ENCODE data around the gene STK10.

GRCh38 chr5:172183881-172184280 lies 4.1 kb downstream of the STK10 start:
- TF ChIP-seq, protein P1, sequence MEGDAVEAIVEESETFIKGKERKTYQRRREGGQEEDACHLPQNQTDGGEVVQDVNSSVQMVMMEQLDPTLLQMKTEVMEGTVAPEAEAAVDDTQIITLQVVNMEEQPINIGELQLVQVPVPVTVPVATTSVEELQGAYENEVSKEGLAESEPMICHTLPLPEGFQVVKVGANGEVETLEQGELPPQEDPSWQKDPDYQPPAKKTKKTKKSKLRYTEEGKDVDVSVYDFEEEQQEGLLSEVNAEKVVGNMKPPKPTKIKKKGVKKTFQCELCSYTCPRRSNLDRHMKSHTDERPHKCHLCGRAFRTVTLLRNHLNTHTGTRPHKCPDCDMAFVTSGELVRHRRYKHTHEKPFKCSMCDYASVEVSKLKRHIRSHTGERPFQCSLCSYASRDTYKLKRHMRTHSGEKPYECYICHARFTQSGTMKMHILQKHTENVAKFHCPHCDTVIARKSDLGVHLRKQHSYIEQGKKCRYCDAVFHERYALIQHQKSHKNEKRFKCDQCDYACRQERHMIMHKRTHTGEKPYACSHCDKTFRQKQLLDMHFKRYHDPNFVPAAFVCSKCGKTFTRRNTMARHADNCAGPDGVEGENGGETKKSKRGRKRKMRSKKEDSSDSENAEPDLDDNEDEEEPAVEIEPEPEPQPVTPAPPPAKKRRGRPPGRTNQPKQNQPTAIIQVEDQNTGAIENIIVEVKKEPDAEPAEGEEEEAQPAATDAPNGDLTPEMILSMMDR (conservative IDR thresholded peaks at IDR 0.05; ENCODE audit: low read length), result no peak
- no peak for TF ChIP-seq EZH2phosphoT487 (IDR thresholded peaks at IDR 0.05; ENCODE audit: borderline replicate concordance)
